Heart left ventricle (tissue), 13 donors: ENCODE results near the gene STON1.

Experiments
- POLR2A ChIP-seq, 2 donors: fragments of 450-650 bp; IDR thresholded peaks; one replicate each; pipeline ENCODE4 v1.6.1; 2017; ENCODE audit warnings: antibody characterized with exemption in 2 of 2, mild to moderate bottlenecking in 2 of 2, moderate library complexity in 2 of 2
- TF ChIP-seq, protein P1 (sequence below), 12 donors: fragments of 200-600 bp; sonication (generic) in 4 of 12; IDR thresholded peaks; one replicate each; pipeline versions ENCODE4 v1.5.0 to v1.8.0; 2018 to 2022; ENCODE audit warnings: antibody characterized with exemption in 12 of 12, mild to moderate bottlenecking in 5 of 12
- donor health status: ischemic (EF 13 %, LVEDD 7.1; RV severe dilation, severe dysfunction).
- donor health status: DM: no; HTN: yes; CAD: no.
- donor health status: DM: no; HTN: no; CAD: no.
- donor health status: ischemic (EF 25% LVEDD 6.9; RV normal size, moderate dysfunction).
- donor health status: ischemic (EF 25% LVEDD 5.7; RV mildly dilated, moderate dysfunction).
- donor health status: ischemic (EF 35%, LVEDD 5.7; RV mildly dilated, moderate dysfunction).
- donor health status: nonischemic (EF 11% LVEDD 7.7; RV severe dilation, severe dysfunction).
- donor health status: DM: yes; HTN: yes; CAD: no.
- donor health status: PGD.
- donor health status: ischemic (EF 29% LVEDD 5.4; RV normal size, mild dysfunction).
- donor health status: nonischemic (EF 23%, LVEDD 6.1; RV moderate dilation, normal function).

DNA sequence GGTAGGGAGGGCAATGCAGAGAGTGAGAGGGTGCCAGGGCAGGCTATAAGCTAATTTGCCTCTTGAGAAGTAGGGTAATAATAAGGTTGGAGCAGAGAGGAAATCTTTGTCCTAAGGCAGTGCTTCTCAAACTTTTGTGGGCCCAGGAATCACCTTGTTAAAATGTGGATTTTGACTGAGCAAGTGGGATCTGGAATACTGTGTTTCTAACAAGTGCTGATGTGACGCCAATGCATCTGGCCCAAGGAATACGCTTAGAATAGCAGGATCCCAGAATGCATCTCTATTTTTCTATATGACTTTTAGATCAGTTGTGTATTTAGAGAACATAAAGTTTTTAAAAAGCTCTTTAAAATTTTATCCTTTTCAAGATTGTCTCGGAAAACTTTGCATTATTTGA lies 58.0 kb downstream of the STON1 start:
- no peak for TF ChIP-seq POLR2A (IDR thresholded peaks at IDR 0.05)
- TF ChIP-seq, protein P1, sequence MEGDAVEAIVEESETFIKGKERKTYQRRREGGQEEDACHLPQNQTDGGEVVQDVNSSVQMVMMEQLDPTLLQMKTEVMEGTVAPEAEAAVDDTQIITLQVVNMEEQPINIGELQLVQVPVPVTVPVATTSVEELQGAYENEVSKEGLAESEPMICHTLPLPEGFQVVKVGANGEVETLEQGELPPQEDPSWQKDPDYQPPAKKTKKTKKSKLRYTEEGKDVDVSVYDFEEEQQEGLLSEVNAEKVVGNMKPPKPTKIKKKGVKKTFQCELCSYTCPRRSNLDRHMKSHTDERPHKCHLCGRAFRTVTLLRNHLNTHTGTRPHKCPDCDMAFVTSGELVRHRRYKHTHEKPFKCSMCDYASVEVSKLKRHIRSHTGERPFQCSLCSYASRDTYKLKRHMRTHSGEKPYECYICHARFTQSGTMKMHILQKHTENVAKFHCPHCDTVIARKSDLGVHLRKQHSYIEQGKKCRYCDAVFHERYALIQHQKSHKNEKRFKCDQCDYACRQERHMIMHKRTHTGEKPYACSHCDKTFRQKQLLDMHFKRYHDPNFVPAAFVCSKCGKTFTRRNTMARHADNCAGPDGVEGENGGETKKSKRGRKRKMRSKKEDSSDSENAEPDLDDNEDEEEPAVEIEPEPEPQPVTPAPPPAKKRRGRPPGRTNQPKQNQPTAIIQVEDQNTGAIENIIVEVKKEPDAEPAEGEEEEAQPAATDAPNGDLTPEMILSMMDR (IDR thresholded peaks at IDR 0.05), result no peak
